Caco-2 (cell line): ENCODE data around the gene VIPR2. TPM values are rescaled to one million over a fixed set of nuclear protein-coding genes. Genes with fewer than 3 reads are reported as not detected.

Experiments used
- BruUV-seq: library from RNA; stranded (reverse); fragments of 400-500 nt; replicated peaks from 2 replicates; lab custom pipeline; 2021; lab: Mats Ljungman, UMichigan
- CTCF ChIA-PET: fragments of 300-600 bp; sonication (Branson Sonifier 250); formaldehyde crosslinking; loops from one replicate; lab custom pipeline; 2022; ENCODE audit warnings: antibody characterized with exemption; lab: Charles Lee
- POLR2A ChIA-PET: fragments of 300-600 bp; sonication (Branson Sonifier 250); formaldehyde crosslinking; loops from one replicate; lab custom pipeline; 2022; ENCODE audit warnings: antibody characterized with exemption; lab: Charles Lee
- DNase-seq, 2 experiments: peaks; one replicate each; pipeline versions ENCODE4 v3.0.0 to v3.0.0-alpha.2; 2020 to 2022
- H3K27me3 ChIP-seq: replicated peaks from 2 replicates; pipeline ENCODE4 v1.6.0; 2011; ENCODE audit warnings: low read length; ENCODE audit not compliant: control insufficient read depth, insufficient read depth
- H3K36me3 ChIP-seq: 2 replicates; pipeline ENCODE4 v1.5.1; 2011; ENCODE audit warnings: low read length; ENCODE audit not compliant: control insufficient read depth, insufficient read depth
- H3K4me1 ChIP-seq: fragments of 250-450 bp; sonication (Bioruptor Pico); 2 replicates; pipeline ENCODE4 v1.5.1; 2020; ENCODE audit warnings: mild to moderate bottlenecking
- H3K4me3 ChIP-seq: 2 replicates; pipeline ENCODE4 v1.5.1; 2011; ENCODE audit warnings: low read depth, mild to moderate bottlenecking, control low read depth, low read length
- H3K9me3 ChIP-seq: fragments of 250-450 bp; sonication (Bioruptor Pico); 2 replicates; pipeline ENCODE4 v1.5.1; 2020; ENCODE audit warnings: mild to moderate bottlenecking, moderate library complexity
- H3K27ac Mint-ChIP-seq: one replicate; pipeline ENCODE4 v1.8.0; 2022; ENCODE audit warnings: mixed read lengths; ENCODE audit not compliant: unreplicated experiment
- H3K27me3 Mint-ChIP-seq: one replicate; pipeline ENCODE4 v1.8.0; 2022; ENCODE audit warnings: mixed read lengths; ENCODE audit not compliant: insufficient read depth, unreplicated experiment
- H3K36me3 Mint-ChIP-seq: one replicate; pipeline ENCODE4 v1.8.0; 2022; ENCODE audit warnings: mild to moderate bottlenecking, mixed read lengths; ENCODE audit not compliant: insufficient read depth, unreplicated experiment
- H3K4me1 Mint-ChIP-seq: one replicate; pipeline ENCODE4 v1.8.0; 2022; ENCODE audit warnings: low read depth, mixed read lengths; ENCODE audit not compliant: unreplicated experiment
- H3K4me3 Mint-ChIP-seq: one replicate; pipeline ENCODE4 v1.8.0; 2022; ENCODE audit warnings: mild to moderate bottlenecking, moderate library complexity, mixed read lengths; ENCODE audit not compliant: unreplicated experiment
- H3K9me3 Mint-ChIP-seq: one replicate; pipeline ENCODE4 v1.8.0; 2022; ENCODE audit warnings: mixed read lengths; ENCODE audit not compliant: unreplicated experiment
- CTCF ChIP-seq, 2 experiments: fragments of 200-600 bp in 1 of 2; IDR thresholded peaks; 1 replicate in 1 of 2; 2 replicates in 1 of 2; pipeline versions ENCODE4 v1.5.1 to v1.8.0; 2011 to 2022; ENCODE audit warnings: antibody characterized with exemption in 1 of 2, control low read depth in 1 of 2, inconsistent platforms in 1 of 2, low read depth in 1 of 2, low read length in 1 of 2, mild to moderate bottlenecking in 1 of 2, moderate library complexity in 1 of 2; ENCODE audit not compliant: insufficient read depth in 1 of 2, severe bottlenecking in 1 of 2, unreplicated experiment in 1 of 2
- intact Hi-C: fragments of 100-400 bp; cut with micrococcal nuclease; formaldehyde crosslinking; loops from one replicate; pipeline ENCODE4 v1.10.0; 2022; ENCODE audit not compliant: unreplicated experiment
- total RNA-seq: library from RNA; stranded (reverse); gene quantifications from 2 replicates; pipeline ENCODE4 v1.2.3, GENCODE V29; 2022

The VIPR2 gene
- total RNA-seq, 1 experiment from 2014 or later, result not detected

GRCh38 chr7:159115601-159116501 is 28.8 kb downstream of the VIPR2 start:
- ChIA-PET CTCF (no interaction called here), POLR2A (no interaction called here)
- Mint-ChIP-seq H3K36me3 (no peaks in the 10 kb centered on the region), H3K9me3 (no peaks in the 10 kb centered on the region), H3K4me3 (no peak overlapping the region), H3K27ac (no peak overlapping the region), H3K27me3 (peaks cover 4% of the 10 kb centered on the region), H3K4me1 (no peaks in the 10 kb centered on the region)
- DNase-seq, result peak in 1 of 2 experiments; percentile 23
- no peaks in the 10 kb centered on the region for H3K4me1 ChIP-seq
- no peak overlapping the region for H3K4me3 ChIP-seq
- H3K27me3 ChIP-seq, result no peaks in the 10 kb centered on the region; the same call in 1 of the 2 replicates
- intact Hi-C loops, result no loop called here
- no peak for TF ChIP-seq CTCF (IDR thresholded peaks at IDR 0.05; ENCODE audit: insufficient read depth in 1 of 2, low read depth in 1 of 2, low read length in 1 of 2, severe bottlenecking in 1 of 2, unreplicated experiment in 1 of 2)
- no peaks in the 10 kb centered on the region for H3K36me3 ChIP-seq
- BruUV-seq, result no TSS peak
- no peaks in the 10 kb centered on the region for H3K9me3 ChIP-seq

GRCh38 chr7:159114981-159115380 is 29.7 kb downstream of the VIPR2 start:
- Histone ChIP-seq H3K9me3 (no peaks in the 10 kb centered on the region), H3K4me3 (no peak overlapping the region), H3K36me3 (no peaks in the 10 kb centered on the region), H3K27me3 (no peaks in the 10 kb centered on the region; the same call in 1 of the 2 replicates), H3K4me1 (no peaks in the 10 kb centered on the region)
- POLR2A ChIA-PET, result no interaction called here
- no peak for TF ChIP-seq CTCF (IDR thresholded peaks at IDR 0.05; ENCODE audit: insufficient read depth in 1 of 2, low read depth in 1 of 2, low read length in 1 of 2, severe bottlenecking in 1 of 2, unreplicated experiment in 1 of 2)
- no peak for DNase-seq
- intact Hi-C loops, result no loop called here
- H3K4me3 Mint-ChIP-seq, result no peak overlapping the region
- no peaks in the 10 kb centered on the region for H3K4me1 Mint-ChIP-seq
- CTCF ChIA-PET, result no interaction called here
- no peak overlapping the region for H3K27ac Mint-ChIP-seq
- peaks cover 4% of the 10 kb centered on the region for H3K27me3 Mint-ChIP-seq
- BruUV-seq, result no TSS peak
- no peaks in the 10 kb centered on the region for H3K9me3 Mint-ChIP-seq
- H3K36me3 Mint-ChIP-seq, result no peaks in the 10 kb centered on the region

GRCh38 chr7:159114096-159114495 is 30.6 kb downstream of the VIPR2 start:
- no peak overlapping the region for H3K4me3 Mint-ChIP-seq
- H3K4me1 Mint-ChIP-seq, result no peaks in the 10 kb centered on the region
- no peak overlapping the region for H3K27ac Mint-ChIP-seq
- peaks cover 4% of the 10 kb centered on the region for H3K27me3 Mint-ChIP-seq
- no peaks in the 10 kb centered on the region for H3K36me3 Mint-ChIP-seq
- DNase-seq, result no peak
- no peak overlapping the region for H3K4me3 ChIP-seq
- no peaks in the 10 kb centered on the region; the same call in 1 of the 2 replicates for H3K27me3 ChIP-seq
- CTCF ChIA-PET, result no interaction called here
- TF ChIP-seq CTCF (IDR thresholded peaks at IDR 0.05; ENCODE audit: insufficient read depth in 1 of 2, low read depth in 1 of 2, low read length in 1 of 2, severe bottlenecking in 1 of 2, unreplicated experiment in 1 of 2), result no peak
- no peaks in the 10 kb centered on the region for H3K36me3 ChIP-seq
- no peaks in the 10 kb centered on the region for H3K9me3 Mint-ChIP-seq
- H3K9me3 ChIP-seq, result no peaks in the 10 kb centered on the region
- BruUV-seq, result no TSS peak
- intact Hi-C loops, result no loop called here
- no peaks in the 10 kb centered on the region for H3K4me1 ChIP-seq
- POLR2A ChIA-PET, result no interaction called here
